SKM-1 (cell line): ENCODE results near the gene RBP4.

Experiments used
- DNase-seq: peaks from one replicate; lab custom pipeline; 2025; ENCODE audit not compliant: unreplicated experiment; lab: John Stamatoyannopoulos, UW

Gene RBP4

DNA sequence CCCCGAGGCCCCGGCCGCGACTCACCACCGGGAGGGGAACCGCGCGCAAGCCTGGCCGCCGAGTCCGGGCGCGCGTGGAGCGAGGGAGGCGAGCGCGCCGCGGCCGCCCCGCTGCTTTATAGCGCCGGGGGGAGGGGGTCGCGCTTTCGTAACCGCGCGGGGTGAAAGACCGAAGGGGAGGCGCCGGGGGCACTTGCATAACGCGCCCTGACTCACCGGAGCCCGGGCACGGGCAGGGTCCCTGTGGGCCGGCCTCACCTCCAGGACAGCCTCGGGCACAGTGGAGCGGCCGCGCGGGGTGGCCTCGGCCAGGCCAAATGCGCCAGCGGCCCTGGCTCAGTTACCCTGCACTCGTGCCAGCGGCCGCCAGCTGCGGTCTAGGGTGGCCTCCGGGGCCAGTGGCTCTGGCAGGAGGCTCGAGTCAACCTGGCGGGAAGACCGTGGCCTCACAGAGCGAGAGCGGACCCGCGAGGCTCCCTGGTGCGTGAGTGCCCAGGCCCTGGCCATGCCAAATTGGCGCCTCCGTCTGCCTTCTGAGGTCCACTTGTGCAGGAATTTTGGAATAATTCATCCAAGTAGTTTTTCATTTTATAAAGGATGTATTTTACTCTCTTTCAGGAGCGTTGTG, at the start of gene RBP4:
Gene RBP4 (minus strand): TSS at position 90 of the 628 bp plus-strand sequence. CDS start 207 bp downstream, outside the sequence.
- no peak for DNase-seq

DNA sequence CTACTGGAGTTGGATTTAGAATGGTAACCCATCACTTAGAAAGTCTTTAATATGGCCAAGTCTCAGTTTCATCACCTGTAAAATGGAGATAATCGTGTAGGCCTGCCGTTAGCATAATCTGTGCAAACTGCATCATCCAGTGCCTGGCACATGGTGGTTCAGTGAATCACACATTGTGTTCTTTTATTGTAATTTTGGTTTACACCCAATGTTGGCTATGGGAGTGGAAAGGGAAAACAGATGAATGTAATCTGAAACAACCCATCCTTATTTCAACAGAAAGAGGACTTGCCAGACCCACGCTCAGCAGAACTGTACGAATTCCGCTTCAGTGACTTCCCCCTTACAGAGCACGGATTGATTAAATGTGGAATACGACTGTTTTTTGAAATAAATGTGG, 38.8 kb upstream of the RBP4 start:
- DNase-seq: no peak

- DNase-seq: no peak
These were observed 29.9 kb upstream of the RBP4 start for GRCh38 chr10:93630625-93631557.

GRCh38 chr10:93629647-93630305, 28.7 kb upstream of the RBP4 start:
- no peak for DNase-seq

- DNase-seq: no peak
These were observed 27.8 kb upstream of the RBP4 start for GRCh38 chr10:93628858-93629257.

DNA sequence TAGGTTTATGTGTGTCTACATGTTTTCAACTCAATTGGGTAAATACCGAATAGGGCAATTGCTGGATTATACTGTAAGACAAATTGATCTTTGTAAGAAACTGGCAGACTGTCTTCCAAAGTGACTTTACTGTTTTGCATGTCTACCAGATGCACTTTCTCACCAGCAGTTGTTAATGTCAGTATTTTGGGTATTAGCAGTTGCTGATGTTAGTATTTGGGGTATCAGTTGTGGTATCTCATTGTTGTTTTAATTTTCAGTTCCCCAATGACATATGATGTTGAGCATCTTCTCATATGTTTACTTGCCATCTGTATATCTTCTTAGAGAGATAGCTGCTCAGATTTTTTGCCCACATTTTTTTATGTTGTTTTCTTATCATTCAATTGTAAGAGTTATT, 21.9 kb upstream of the RBP4 start:
- no peak for DNase-seq

DNA sequence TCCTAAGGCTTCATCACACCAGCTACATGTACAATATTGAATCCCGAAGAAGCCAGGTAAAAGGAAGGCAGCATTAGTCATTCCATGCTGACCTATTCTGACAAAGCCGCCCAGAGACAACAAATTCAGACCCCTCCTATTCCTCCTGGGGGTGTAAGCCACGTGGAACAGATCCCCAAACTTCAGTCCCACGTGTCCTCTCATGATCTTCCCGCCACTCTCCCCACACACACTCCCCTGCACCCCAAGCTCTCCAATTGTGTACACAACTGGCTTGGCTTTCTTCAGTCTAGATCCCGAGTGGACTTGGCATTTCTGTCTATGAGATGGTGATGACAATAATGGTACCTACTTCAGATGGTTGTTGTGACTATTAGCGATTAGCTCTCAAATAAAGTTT, 19.9 kb upstream of the RBP4 start:
- DNase-seq: no peak

DNA sequence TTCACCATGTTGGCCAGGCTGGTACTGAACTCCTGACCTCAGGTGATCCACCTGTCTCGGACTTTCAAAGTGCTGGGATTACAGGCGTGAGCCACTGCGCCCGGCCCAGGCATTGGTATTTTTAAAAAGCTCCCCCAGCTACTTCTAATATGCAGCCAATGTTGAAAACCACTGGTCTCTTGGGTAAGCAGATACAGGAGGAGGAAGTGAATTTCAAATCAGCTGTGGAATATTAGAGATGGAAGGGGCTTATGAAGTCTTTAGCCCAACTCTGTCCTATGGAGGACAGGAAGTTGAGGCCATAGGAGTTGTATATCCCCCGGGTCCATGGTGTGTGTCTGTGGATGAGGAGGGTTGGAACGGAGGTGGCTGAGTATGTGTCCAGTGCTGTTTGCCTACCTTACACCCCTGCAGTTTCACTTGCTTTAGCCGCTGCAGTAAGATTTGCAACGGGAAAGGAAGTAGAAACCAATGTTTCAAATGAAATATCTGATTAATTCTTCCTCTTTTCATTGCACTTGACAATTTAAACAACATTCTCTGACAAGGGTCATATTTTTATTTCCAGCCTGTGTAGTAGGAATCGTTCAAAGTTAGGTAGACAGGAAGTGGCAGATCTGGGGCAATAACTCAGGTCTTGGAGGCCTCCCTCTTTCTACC, 14.7 kb upstream of the RBP4 start:
- peak; percentile 32 for DNase-seq

- no peak for DNase-seq
These were observed 13.2 kb upstream of the RBP4 start for GRCh38 chr10:93614101-93614825.

- no peak for DNase-seq
These were observed 12.1 kb upstream of the RBP4 start for GRCh38 chr10:93613126-93613525.

- no peak for DNase-seq
These were observed 11.3 kb upstream of the RBP4 start, which contains the start of gene PDE6C for GRCh38 chr10:93612311-93612710. Gene PDE6C, plus strand, starts transcription at chr10:93612537. Its CDS starts 189 bp downstream, at chr10:93612726.

DNA sequence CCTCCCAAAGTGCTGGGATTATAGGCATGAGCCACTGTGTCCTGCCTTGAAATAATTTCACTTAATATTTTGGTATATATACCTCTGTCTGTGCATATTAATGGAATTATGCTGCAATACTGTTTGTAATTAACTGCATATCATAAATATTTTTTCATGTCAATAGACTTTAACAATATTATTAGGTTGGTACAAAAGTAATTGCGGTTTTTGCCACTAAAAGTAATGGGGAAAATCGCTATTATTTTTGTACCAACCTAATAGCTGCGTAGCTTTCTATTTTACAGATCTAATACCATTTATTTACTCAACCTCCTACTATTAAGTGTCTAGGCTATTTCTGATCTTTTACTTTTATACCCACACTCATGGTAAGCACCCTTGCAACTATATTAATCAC, 7.4 kb upstream of the RBP4 start:
- DNase-seq: no peak

DNA sequence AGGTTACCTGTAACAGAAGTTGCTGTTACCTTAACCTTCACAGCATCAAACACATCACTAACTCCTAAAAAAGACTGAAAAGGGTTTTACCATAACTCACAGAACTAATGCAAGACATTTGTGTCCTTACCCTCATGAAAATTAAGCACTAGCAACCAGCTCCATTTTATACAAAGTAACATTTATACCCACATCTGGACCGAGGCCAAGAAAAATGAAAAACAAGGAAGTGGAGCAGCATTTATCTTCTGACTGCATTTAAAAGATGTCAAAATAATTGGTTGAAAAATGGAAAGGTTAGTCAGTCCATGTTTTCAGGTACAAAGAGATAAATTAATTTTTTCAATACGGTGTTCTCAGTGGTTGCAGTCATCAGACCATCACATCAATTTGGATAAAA, 3.1 kb upstream of the RBP4 start:
- DNase-seq: no peak

GRCh38 chr10:93603023-93603422, 2.0 kb upstream of the RBP4 start:
- DNase-seq: no peak

DNA sequence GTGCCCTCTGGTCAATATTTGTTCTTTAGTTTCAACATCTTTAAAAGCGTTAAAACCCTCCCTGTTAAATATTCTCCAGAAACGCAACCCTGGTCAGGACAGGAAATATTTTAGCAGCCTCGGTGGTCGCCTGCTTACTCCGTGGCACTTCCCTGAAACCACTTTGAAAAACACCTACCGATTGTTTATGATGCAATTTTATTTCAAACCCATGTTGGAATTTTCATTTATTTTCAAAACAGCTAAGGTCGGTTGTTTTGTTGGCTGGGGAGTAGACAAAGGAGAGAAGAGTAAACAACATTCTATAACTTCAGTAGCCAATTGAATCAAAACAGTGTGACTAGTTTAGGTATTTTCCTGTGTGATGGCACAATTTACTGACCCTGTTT, 733 bp upstream of the RBP4 start:
- DNase-seq: no peak

DNA sequence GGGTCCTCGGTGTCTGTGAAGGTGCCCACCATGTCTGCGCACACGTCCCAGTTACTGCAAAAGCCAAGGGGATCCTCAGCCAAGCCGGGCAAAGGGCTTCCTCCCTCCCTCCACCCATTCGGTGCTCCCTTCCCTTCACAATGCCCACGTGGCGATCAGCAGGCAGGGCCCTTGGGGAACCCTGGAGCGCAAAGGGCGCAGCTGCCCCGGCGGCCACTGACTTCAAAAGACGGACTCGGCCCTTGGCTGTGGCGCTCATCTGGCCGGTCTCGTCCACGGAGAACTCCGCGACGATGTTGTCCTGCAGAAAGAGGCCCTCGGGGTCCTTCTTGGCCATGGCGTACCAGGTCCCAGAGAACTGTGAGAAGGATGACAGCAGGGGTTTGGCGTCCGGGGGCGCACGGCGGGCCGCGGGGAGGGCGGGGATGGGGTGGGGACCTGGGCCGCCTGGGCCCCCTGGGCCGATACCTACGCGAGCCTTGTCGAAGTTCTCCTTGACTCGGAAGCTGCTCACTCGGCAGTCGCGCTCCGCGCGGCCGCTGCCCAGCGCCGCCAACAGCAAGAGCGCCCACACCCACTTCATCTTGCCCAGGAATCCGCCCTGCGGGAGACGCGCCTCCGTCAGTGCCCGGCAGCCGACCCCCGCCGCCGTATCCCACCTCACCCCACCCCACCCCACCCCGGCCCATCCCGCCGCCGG, 439 bp downstream of the RBP4 start:
- no peak for DNase-seq

GRCh38 chr10:93599778-93600177, 1.3 kb downstream of the RBP4 start:
- DNase-seq: no peak

DNA sequence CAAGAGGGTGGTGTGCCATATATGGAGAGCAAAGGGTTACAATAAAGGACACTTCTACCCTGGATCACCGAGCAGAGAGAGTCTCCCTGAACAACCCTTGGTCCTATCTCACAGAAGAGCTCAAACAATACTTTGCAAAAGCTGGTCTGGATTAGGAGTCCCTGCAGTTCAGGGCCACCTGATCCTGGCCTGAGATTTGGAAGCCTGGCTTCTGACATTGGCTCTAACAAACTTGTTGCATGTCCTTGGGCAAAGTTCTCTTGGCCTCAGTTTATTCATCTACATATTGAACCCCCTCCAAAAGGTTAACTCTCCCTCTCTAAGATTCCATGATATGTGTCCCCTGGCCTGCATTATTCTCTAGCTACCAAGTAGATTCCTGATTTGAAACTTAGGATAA, 1.7 kb downstream of the RBP4 start:
- no peak for DNase-seq

DNA sequence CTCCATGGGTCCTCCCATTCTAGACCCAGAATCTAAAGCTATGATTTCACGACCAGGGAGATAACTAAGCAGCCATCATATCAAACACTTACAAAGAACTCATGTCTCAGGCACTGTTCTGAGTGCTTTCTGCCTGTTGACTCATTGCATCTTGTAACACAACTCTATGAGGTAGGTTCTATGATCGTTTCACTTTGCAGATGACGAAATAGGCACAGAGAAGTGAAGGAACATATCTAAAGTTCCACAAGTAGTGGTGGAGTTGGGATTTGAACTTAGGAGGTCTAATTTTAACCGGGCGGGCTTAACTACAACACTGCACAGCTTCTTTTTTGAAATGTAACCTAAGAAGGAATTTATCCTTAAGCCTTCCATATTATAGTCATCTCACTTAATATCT, 2.9 kb downstream of the RBP4 start:
- no peak for DNase-seq

DNA sequence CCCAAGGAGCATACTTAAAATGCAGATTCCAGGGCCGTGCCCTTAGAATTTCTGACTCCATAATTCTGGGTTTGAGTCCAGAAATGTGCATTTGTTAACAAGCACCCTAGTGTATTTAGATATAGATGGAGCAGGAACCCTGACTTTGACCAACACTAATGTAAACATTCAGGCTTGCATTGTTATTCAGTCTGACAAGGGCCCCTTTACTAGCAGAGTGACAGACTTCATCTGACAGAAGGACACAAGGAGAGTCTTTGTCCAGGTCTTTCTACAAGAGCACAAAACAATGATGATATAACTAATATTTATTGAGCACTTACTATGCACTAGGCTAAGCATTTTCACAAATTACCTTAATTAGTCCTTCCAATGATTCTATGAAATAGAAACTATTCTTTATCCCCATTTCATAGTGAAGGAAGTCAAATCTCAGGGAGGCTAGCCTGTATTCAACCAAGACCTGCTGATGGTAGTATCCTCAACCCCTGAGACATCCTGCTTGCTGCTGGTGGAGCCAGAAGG, 3.9 kb downstream of the RBP4 start:
- no peak for DNase-seq
